ENCODE measurements around the gene CAMTA1. TPM values are rescaled to one million over a fixed set of nuclear protein-coding genes. Genes with fewer than 3 reads are reported as not detected.

The CAMTA1 gene
- total RNA-seq, 1 experiment from 2014 or later: 102 TPM

DNA sequence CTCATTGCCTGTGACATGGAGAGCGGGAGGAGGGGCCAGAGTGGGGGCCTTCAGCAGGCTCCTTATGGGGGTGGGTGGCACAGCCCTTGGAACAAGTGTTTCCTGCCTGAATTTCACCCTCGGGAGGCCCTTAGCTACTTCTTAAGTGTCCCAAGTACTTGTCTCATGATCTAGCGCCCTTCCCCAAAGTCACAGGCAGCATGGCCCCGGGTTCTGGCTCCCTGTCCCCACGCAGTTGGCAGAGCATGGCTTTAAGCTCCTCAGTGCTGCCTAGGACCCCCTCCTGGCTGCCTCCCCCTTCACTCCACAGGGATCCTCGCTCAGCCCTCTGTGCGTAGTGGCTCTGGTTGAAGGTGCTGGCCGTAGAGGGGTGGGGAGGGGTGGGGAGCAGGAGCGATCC is 197.2 kb downstream of the CAMTA1 start:
- no peak for DNase-seq
- H3K36me3 ChIP-seq (replicated peaks; ENCODE audit: control insufficient read depth, insufficient read depth, low read length): no peaks in the 10 kb centered on the region
- H3K4me3 ChIP-seq (ENCODE audit: insufficient read depth, low read depth, low read length): no peak overlapping the region
- no peaks in the 10 kb centered on the region; the same call in 1 of the 2 replicates for H3K27me3 ChIP-seq (ENCODE audit: control insufficient read depth, insufficient read depth, low read length)

DNA sequence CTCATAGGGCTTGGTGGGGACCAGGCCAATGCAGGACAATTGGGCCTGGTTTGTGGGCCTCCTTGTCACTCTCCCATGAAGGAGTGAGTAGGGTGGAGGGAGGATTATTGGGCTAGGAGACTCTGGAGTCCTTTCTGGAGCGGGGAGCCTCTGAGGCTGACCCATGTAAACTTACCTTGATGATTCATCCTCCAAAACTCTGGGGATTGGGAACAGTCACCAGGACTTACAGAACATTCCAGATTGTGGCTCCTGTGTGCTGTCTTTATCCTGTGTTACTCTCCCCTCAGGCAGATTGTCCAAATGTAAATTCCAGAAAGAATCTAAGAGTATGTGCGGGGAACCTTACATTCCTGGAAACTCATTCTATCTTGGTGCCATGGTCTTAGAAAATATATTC is 197.6 kb downstream of the CAMTA1 start:
- H3K36me3 ChIP-seq (replicated peaks; ENCODE audit: control insufficient read depth, insufficient read depth, low read length): no peaks in the 10 kb centered on the region
- H3K4me3 ChIP-seq (ENCODE audit: insufficient read depth, low read depth, low read length): no peak overlapping the region
- H3K27me3 ChIP-seq (ENCODE audit: control insufficient read depth, insufficient read depth, low read length): no peaks in the 10 kb centered on the region; the same call in 1 of the 2 replicates
- DNase-seq: no peak

DNA sequence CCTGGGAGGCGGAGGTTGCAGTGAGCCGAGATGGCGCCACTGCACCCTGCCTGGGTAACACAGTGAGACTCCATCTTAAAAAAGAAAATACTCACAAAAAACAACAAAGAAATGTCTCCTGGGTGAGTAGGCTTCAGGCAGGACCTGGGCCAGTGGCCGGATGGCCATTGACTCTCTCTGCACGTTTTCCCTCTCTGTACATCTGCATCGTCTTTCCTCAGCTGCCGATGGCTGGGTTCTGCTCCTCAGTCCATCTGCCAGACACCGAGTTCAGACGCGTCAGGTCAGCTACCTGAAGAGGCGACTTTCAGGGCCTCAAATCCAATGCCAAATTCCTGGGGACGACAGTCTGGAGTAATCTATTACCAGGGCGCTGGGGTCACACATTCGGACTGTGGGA is 199.3 kb downstream of the CAMTA1 start:
- Histone ChIP-seq H3K4me3 (ENCODE audit: insufficient read depth, low read depth, low read length) (no peak overlapping the region), H3K36me3 (replicated peaks; ENCODE audit: control insufficient read depth, insufficient read depth, low read length) (no peaks in the 10 kb centered on the region), H3K27me3 (ENCODE audit: control insufficient read depth, insufficient read depth, low read length) (no peaks in the 10 kb centered on the region; the same call in 1 of the 2 replicates)
- no peak for DNase-seq

DNA sequence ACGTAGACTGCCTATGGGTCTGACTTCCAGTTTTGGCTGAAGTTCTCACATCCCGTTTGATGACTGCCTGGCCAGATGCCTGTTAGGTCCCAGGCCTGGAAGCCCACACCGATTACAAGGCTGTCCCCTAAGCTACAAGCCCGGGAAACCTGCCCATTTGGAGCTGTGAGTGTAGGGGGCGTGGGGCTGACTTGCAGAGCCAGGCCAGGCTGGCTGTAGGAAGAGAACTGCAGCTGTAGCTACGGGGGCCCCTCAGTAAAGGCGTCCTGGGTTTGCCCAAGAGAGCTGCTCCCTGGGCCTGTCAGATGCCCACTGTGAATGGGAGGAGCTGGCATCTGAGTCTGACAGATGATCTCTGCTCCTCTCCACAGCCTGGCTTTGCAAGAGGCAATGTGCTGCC is 199.7 kb downstream of the CAMTA1 start:
- no peaks in the 10 kb centered on the region for H3K36me3 ChIP-seq (replicated peaks; ENCODE audit: control insufficient read depth, insufficient read depth, low read length)
- no peak for DNase-seq
- H3K4me3 ChIP-seq (ENCODE audit: insufficient read depth, low read depth, low read length): no peak overlapping the region
- H3K27me3 ChIP-seq (ENCODE audit: control insufficient read depth, insufficient read depth, low read length): no peaks in the 10 kb centered on the region; the same call in 1 of the 2 replicates

DNA sequence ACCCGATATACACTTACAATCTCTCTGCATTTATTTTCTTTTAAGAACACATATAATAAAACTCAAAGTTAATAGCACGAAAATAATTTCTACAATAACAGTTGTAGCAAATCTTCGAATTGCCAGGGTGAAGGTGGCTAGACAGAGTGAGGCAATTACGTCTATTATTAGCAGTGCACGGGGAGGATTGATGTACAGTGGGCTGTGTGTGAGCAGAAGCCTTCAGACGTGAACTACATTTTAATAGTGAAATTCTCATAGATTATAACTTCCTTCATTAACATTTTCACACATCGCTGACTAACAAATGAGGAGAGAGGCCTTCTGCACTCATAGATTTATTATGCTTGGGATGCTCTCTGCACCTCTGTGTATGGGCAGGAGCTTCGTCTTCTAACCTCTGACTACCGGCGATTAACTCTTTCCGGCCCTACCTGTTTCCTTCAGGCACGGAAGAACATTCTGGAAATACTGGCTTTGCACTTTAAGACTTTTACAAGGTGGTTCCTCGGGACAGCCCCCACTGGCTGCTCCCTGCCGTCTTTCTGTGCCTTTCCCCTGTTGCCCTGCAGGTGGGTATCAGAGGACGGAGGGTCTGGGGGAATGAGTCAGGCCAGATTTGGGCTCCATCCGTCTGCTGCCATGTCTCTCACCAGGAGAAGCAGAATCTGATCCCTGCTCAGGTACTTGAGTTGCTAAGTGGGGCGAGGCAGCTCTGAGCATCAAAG is 200.5 kb downstream of the CAMTA1 start:
- DNase-seq: no peak
- Histone ChIP-seq H3K36me3 (replicated peaks; ENCODE audit: control insufficient read depth, insufficient read depth, low read length) (no peaks in the 10 kb centered on the region), H3K4me3 (ENCODE audit: insufficient read depth, low read depth, low read length) (no peak overlapping the region), H3K27me3 (ENCODE audit: control insufficient read depth, insufficient read depth, low read length) (no peaks in the 10 kb centered on the region; the same call in 1 of the 2 replicates)

DNA sequence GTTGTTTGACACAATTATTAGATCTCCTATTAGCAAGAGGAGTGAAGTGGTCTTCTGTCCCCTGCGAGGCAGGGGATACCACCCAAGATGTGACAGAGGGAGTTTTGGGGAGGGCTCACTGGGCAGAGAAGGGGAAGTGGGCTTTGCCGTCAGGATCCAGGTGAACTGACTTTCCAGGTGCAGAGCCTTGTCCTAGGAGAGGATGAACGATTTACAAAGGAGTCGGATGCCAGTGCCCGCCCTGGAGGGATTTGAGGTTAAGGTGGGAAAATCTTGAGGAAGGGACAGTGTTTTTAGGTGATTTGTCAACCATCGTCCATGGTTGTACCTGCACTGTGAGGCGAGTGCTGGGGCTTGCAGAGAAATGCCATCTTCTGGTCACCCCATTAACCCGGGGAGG is 201.0 kb downstream of the CAMTA1 start:
- Histone ChIP-seq H3K36me3 (replicated peaks; ENCODE audit: control insufficient read depth, insufficient read depth, low read length) (no peaks in the 10 kb centered on the region), H3K4me3 (ENCODE audit: insufficient read depth, low read depth, low read length) (no peak overlapping the region), H3K27me3 (ENCODE audit: control insufficient read depth, insufficient read depth, low read length) (no peaks in the 10 kb centered on the region; the same call in 1 of the 2 replicates)
- DNase-seq: no peak

DNA sequence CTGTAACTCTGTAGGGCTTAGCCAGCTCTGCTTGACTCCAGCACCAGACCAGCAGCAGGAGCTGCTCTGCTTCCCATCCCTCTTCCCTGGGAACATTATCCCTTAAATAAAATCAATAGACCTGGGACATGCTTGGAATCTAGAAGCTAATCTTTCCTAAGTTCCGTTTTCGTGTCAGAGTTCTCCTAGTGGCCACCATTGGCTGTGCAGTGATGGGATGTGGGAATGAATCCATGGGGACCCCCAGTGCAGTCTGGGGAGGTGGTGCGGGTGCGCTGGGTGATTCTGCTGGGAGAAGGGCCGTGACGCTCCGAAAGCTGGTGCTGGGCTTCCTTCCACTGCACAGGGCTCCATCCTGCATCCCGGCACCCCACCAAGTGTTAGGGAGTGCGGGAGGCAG is 202.7 kb downstream of the CAMTA1 start:
- DNase-seq: peak; percentile 63
- H3K4me3 ChIP-seq (ENCODE audit: insufficient read depth, low read depth, low read length): no peak overlapping the region
- H3K27me3 ChIP-seq (ENCODE audit: control insufficient read depth, insufficient read depth, low read length): no peaks in the 10 kb centered on the region
- no peaks in the 10 kb centered on the region for H3K36me3 ChIP-seq (replicated peaks; ENCODE audit: control insufficient read depth, insufficient read depth, low read length)

DNA sequence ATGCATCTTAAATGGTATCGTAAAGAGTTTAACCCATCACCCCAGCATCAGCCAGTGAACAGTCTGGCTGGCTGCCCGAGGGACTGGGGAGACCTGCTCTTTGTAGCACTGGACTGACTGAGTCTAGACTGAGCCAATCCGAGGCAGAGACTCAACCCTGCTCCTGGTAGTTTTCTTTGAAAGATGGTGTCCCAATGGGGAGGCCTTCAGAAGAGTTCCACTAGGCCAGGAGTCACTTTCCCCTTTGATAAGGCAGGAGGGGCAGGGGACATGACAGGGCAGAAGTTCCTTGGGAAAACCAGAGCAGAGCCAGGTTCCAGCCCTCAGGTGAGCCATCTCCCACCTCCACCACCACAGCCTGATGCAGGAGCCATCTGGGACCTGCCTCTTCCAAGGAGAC is 203.5 kb downstream of the CAMTA1 start:
- Histone ChIP-seq H3K36me3 (replicated peaks; ENCODE audit: control insufficient read depth, insufficient read depth, low read length) (no peaks in the 10 kb centered on the region), H3K4me3 (ENCODE audit: insufficient read depth, low read depth, low read length) (no peak overlapping the region), H3K27me3 (ENCODE audit: control insufficient read depth, insufficient read depth, low read length) (no peaks in the 10 kb centered on the region)
- no peak for DNase-seq

DNA sequence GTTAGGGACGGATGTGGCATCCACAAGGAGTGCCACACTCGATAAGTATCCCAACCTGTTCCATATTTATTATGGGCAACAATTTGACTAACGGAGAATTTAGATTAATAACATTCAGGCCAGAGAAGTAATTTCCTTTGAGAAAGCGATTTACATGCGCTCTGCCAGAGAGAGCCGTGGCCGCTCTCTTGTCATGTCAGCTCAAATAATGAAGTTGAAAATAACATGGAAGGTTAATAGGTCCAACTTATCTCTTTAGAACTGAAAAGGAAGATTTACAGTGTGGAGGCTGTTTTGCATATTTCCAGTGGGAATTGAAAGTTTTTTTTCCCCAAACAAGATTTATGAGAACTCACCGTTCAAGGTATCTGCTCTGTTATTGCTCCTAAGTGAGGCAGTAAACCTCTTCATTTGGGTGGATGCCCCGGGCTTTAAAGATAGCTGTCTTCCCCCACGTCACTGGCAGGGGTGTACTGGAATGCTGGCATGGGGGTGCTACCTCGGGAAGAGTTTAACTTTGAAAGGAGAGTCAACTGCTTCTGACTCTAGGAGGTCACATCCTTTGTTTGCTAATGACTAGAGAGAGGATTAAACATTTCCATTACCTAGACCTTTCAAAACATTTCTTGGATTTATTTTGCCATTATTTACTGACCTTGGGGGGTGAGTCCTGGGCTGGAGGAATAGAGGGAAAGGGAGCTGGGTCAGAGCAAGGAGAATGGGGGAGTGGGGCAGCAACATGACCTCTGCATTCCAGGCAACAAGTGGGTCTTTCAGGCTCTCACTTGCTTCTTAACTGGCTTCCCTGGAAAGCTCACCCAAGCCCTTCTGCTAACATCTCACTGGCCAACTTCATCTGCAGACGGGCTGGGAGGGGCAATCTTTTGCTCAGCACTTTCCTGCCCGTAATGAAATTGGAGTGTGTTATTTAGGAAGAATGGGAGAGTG is 204.2 kb downstream of the CAMTA1 start:
- Histone ChIP-seq H3K36me3 (replicated peaks; ENCODE audit: control insufficient read depth, insufficient read depth, low read length) (no peaks in the 10 kb centered on the region), H3K27me3 (ENCODE audit: control insufficient read depth, insufficient read depth, low read length) (no peaks in the 10 kb centered on the region), H3K4me3 (ENCODE audit: insufficient read depth, low read depth, low read length) (no peak overlapping the region)
- DNase-seq: peak; percentile 59

DNA sequence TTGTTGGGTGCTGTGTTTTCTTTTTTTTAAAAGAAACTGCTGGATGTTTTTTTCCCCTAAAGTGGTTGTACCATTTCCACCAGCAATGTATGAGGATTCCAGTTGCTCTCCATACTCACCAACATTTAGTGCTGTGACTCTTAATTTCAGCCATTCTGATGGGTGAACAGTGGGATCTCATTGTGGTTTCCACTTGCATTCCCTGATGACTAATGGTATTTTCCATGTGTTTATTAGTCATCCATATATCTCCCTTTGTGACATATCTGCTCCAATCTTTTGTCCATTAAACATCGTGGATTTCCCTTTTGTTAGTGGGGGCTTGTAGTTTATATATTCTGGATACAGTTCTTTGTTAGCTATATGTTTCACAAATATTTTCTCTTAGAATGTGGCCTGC is 206.0 kb downstream of the CAMTA1 start:
- DNase-seq: no peak
- H3K27me3 ChIP-seq (ENCODE audit: control insufficient read depth, insufficient read depth, low read length): no peaks in the 10 kb centered on the region
- H3K4me3 ChIP-seq (ENCODE audit: insufficient read depth, low read depth, low read length): no peak overlapping the region
- no peaks in the 10 kb centered on the region for H3K36me3 ChIP-seq (replicated peaks; ENCODE audit: control insufficient read depth, insufficient read depth, low read length)

DNA sequence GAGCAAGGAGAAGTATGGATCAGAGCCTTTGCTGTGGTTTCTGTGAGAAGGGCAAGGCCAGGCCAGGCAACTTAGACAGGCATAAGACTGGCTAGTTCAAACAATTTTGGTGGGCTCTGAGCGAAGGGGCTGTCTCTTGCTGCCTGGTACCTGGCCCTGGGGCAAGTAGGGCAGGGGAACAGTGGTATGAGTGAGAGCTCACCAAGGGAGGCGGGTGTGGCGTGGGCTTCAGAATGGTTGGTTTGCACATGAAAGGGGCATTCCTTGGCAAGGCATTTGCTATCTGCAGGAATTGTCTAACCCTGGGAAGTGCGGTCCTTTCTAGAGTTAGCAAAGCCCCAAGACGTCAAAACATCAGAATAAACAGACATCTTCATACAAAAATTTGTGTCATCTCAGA is 210.5 kb downstream of the CAMTA1 start:
- Histone ChIP-seq H3K4me3 (ENCODE audit: insufficient read depth, low read depth, low read length) (no peak overlapping the region), H3K27me3 (ENCODE audit: control insufficient read depth, insufficient read depth, low read length) (no peaks in the 10 kb centered on the region), H3K36me3 (replicated peaks; ENCODE audit: control insufficient read depth, insufficient read depth, low read length) (no peaks in the 10 kb centered on the region)
- DNase-seq: no peak

DNA sequence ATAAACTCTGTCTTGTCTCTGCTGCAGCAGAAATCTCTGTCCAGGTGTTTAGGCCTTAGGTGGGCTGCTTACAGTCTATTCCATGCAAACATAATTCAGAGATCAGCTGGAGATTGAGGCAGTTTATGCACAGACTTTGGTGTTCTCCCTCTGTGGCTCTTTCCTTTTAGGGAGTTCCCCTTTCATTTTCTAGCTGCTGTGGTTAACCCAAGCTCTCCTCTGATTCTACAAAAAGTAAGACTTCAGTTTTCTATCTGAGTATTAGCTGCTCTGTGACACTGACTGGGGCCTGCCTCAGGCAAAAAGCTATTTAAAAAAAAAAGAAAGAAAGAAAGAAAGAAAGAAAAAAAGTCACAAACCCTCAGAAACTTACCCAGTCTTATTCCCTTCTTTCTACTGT is 211.1 kb downstream of the CAMTA1 start:
- Histone ChIP-seq H3K4me3 (ENCODE audit: insufficient read depth, low read depth, low read length) (no peak overlapping the region), H3K27me3 (ENCODE audit: control insufficient read depth, insufficient read depth, low read length) (no peaks in the 10 kb centered on the region), H3K36me3 (replicated peaks; ENCODE audit: control insufficient read depth, insufficient read depth, low read length) (no peaks in the 10 kb centered on the region)
- DNase-seq: no peak

DNA sequence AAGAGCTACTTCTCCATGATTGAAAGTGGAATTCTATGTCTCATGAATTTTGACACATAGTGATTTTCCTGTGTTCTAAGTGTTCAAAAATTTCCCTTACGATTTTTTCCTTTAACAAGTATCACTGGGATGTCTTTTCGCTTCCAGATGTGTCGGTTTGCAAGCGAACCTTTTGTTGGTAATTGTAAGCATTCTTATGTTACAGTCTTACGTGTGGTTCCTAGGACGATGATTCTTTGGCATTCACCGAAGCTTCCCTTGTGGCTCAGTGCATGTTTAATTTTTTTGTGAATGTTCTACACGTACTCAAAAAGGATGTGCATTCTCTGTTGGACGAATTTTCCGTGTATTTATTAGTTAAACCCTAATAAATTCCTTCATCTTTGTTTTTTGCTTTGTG is 211.6 kb downstream of the CAMTA1 start:
- no peaks in the 10 kb centered on the region for H3K27me3 ChIP-seq (ENCODE audit: control insufficient read depth, insufficient read depth, low read length)
- no peaks in the 10 kb centered on the region for H3K36me3 ChIP-seq (replicated peaks; ENCODE audit: control insufficient read depth, insufficient read depth, low read length)
- H3K4me3 ChIP-seq (ENCODE audit: insufficient read depth, low read depth, low read length): no peak overlapping the region
- no peak for DNase-seq

DNA sequence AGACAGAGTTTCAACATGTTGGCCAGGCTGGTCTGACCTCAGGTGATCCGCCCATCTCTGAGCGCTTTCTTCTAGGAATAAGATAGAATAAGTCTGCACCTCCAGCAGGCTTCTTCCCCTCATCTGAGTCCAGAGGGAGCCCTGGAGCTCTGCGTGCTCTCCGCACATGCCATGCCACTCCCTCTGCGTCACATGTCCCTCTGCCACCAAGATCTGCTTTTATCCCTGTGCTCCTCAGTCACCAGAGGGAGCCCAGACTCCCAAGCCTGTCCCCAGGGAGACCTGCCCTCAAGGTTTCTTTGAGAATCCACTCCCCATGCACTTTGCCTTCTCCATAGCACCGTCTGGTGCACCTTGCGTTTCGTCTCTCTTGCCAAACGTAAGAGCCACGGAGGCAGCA is 213.0 kb downstream of the CAMTA1 start:
- no peak overlapping the region for H3K4me3 ChIP-seq (ENCODE audit: insufficient read depth, low read depth, low read length)
- peak; percentile 65 for DNase-seq
- no peaks in the 10 kb centered on the region for H3K36me3 ChIP-seq (replicated peaks; ENCODE audit: control insufficient read depth, insufficient read depth, low read length)
- H3K27me3 ChIP-seq (ENCODE audit: control insufficient read depth, insufficient read depth, low read length): no peaks in the 10 kb centered on the region

DNA sequence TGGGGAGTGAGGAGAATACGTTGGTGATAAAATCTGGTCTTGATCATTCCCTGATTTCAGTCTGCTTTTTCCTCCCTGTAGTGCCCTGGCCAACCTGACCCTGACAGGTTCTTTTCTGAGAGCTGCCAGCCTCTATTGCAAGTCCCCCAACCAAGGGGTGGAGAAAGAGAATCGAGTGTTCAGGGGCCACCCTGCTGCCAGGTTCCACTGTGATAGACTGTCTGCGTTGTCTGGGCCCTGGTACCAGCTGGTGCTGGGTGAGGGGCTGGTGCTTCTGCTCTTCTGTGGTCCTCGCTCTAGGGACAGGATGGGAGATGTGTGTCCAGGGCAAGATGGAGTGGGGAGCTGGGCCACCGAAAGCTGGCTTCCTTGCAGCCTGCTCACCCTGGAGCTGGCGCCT is 214.6 kb downstream of the CAMTA1 start:
- no peak for DNase-seq
- Histone ChIP-seq H3K27me3 (ENCODE audit: control insufficient read depth, insufficient read depth, low read length) (no peaks in the 10 kb centered on the region), H3K4me3 (ENCODE audit: insufficient read depth, low read depth, low read length) (no peak overlapping the region), H3K36me3 (replicated peaks; ENCODE audit: control insufficient read depth, insufficient read depth, low read length) (no peaks in the 10 kb centered on the region)
